A673 (cell line): ENCODE data around the gene BACH2. TPM values are rescaled to one million over a fixed set of nuclear protein-coding genes. Genes with fewer than 3 reads are reported as not detected.

ENCODE experiments used
- BruUV-seq: library from RNA; stranded (reverse); fragments of 400-500 nt; replicated peaks from 2 replicates; lab custom pipeline; 2021; lab: Mats Ljungman, UMichigan
- CTCF ChIA-PET: fragments of 300-600 bp; sonication (Branson Sonifier 250); formaldehyde crosslinking; loops from one replicate; lab custom pipeline; 2022; ENCODE audit warnings: antibody characterized with exemption; lab: Charles Lee
- POLR2A ChIA-PET: fragments of 300-600 bp; sonication (Branson Sonifier 250); formaldehyde crosslinking; loops from one replicate; lab custom pipeline; 2022; ENCODE audit warnings: antibody characterized with exemption; ENCODE audit not compliant: low non-redundant PET; lab: Charles Lee
- DNase-seq: peaks from one replicate; pipeline ENCODE4 v3.0.0-alpha.2; 2015; ENCODE audit warnings: low spot score
- H3K27ac ChIP-seq: fragments of 200-600 bp; sonication (generic); 2 replicates; pipeline ENCODE4 v1.5.1; 2016; ENCODE audit warnings: mixed run types, low read depth, mild to moderate bottlenecking, mixed read lengths, antibody characterized with exemption, low read length; ENCODE audit not compliant: poor library complexity, severe bottlenecking
- H3K27me3 ChIP-seq: fragments of 200-600 bp; sonication (generic); replicated peaks from 2 replicates; pipeline ENCODE4 v1.6.1; 2017; ENCODE audit warnings: mixed run types, low read depth, mild to moderate bottlenecking, mixed read lengths, antibody characterized with exemption, low read length; ENCODE audit not compliant: insufficient read depth, poor library complexity
- H3K36me3 ChIP-seq: fragments of 200-600 bp; sonication (generic); 2 replicates; pipeline ENCODE4 v1.6.1; 2016; ENCODE audit warnings: mixed run types, mild to moderate bottlenecking, mixed read lengths, antibody characterized with exemption, low read length; ENCODE audit not compliant: insufficient read depth, poor library complexity, severe bottlenecking
- H3K4me1 ChIP-seq: fragments of 200-600 bp; sonication (generic); 2 replicates; pipeline ENCODE4 v1.6.1; 2017; ENCODE audit warnings: mixed run types, mild to moderate bottlenecking, mixed read lengths, antibody characterized with exemption, low read length; ENCODE audit not compliant: insufficient read depth, poor library complexity, severe bottlenecking
- H3K4me3 ChIP-seq: fragments of 200-600 bp; sonication (generic); 2 replicates; pipeline ENCODE4 v1.5.1; 2016; ENCODE audit warnings: low read depth, mixed run types, mild to moderate bottlenecking, mixed read lengths, low read length; ENCODE audit not compliant: poor library complexity, severe bottlenecking
- H3K9me3 ChIP-seq: fragments of 200-600 bp; sonication (generic); 2 replicates; pipeline ENCODE4 v1.6.1; 2016; ENCODE audit warnings: mixed run types, low read depth, mild to moderate bottlenecking, mixed read lengths, antibody characterized with exemption, low read length; ENCODE audit not compliant: poor library complexity, severe bottlenecking
- CTCF ChIP-seq: fragments of 300-800, 200-600 bp; sonication (generic); conservative IDR thresholded peaks from 2 replicates; pipeline ENCODE4 v1.5.1; 2017; ENCODE audit warnings: low read depth, mild to moderate bottlenecking, antibody characterized with exemption, low read length, moderate library complexity, mixed read lengths
- EZH2 ChIP-seq: fragments of 200-600 bp; sonication (generic); IDR thresholded peaks from 2 replicates; pipeline ENCODE4 v1.6.1; 2017; ENCODE audit warnings: borderline replicate concordance, low read depth, mild to moderate bottlenecking, mixed read lengths, antibody characterized with exemption, low read length; ENCODE audit not compliant: poor library complexity, severe bottlenecking
- intact Hi-C: fragments of 100-400 bp; cut with micrococcal nuclease; formaldehyde crosslinking; loops from one replicate; pipeline ENCODE4 v1.10.0; 2022; ENCODE audit not compliant: unreplicated experiment
- total RNA-seq: library from RNA; stranded (reverse); gene quantifications from 2 replicates; pipeline ENCODE4 v1.2.3, GENCODE V29; 2021

Gene BACH2
- total RNA-seq, 1 experiment from 2014 or later, result 0.37 TPM

GRCh38 chr6:90319044-90319443, 22.4 kb upstream of the BACH2 start:
- DNase-seq, result no peak
- intact Hi-C loops, result no loop called here
- BruUV-seq, result no TSS peak
- Histone ChIP-seq H3K36me3 (no peaks in the 10 kb centered on the region), H3K4me1 (no peaks in the 10 kb centered on the region), H3K27ac (no peak overlapping the region), H3K27me3 (peaks cover 49% of the 10 kb centered on the region), H3K9me3 (no peaks in the 10 kb centered on the region), H3K4me3 (no peak overlapping the region)
- ChIA-PET CTCF (no interaction called here), POLR2A (no interaction called here)
- TF ChIP-seq CTCF, result no peak
- no peak for TF ChIP-seq EZH2

DNA sequence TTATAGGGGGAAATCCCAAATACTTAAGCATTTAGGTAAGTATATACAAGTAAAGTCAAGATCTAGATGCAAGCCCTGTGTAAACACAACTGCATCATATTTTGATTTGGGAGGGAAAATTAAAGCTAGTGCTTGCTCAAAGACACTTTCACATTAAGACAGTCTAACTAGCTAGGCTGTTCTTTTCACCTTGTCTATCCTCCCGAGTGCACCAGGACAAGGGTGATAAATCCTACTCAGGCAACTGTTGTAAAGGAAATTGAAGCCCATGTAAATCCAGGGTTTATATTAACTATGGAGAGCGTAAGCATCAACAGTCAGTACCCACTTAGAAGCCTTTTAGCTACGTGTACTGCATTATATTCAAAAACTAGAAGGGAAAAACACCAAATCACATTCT, 19.3 kb upstream of the BACH2 start:
- TF ChIP-seq CTCF, result no peak
- TF ChIP-seq EZH2, result no peak
- Histone ChIP-seq H3K27me3 (peaks cover 73% of the 10 kb centered on the region), H3K27ac (no peak overlapping the region), H3K4me3 (no peak overlapping the region), H3K9me3 (no peaks in the 10 kb centered on the region), H3K36me3 (no peaks in the 10 kb centered on the region), H3K4me1 (no peaks in the 10 kb centered on the region)
- CTCF ChIA-PET, result no interaction called here
- intact Hi-C loops, result no loop called here
- no peak for DNase-seq
- BruUV-seq, result no TSS peak
- POLR2A ChIA-PET, result no interaction called here

GRCh38 chr6:90315354-90315950, 18.8 kb upstream of the BACH2 start:
- Histone ChIP-seq H3K36me3 (no peaks in the 10 kb centered on the region), H3K27me3 (peaks cover 69% of the 10 kb centered on the region), H3K4me3 (no peak overlapping the region), H3K4me1 (no peaks in the 10 kb centered on the region), H3K27ac (no peak overlapping the region), H3K9me3 (no peaks in the 10 kb centered on the region)
- no TSS peak for BruUV-seq
- CTCF ChIA-PET, result no interaction called here
- no peak for DNase-seq
- no peak for TF ChIP-seq CTCF
- no peak for TF ChIP-seq EZH2
- POLR2A ChIA-PET, result no interaction called here
- intact Hi-C loops, result no loop called here
